Natural killer cell (primary cell): ENCODE measurements around the gene SLC44A5. TPM values are rescaled to one million over a fixed set of nuclear protein-coding genes. Genes with fewer than 3 reads are reported as not detected.
"Not testable (repeated sequence)": the region's sequence is repeated elsewhere in the genome, so short reads cannot be mapped to it uniquely, and the experiment has no call there.

Source experiments
- ATAC-seq, 3 donors: fragments of 150-1000 bp in 2 of 3; fragments of 200-7000 bp in 1 of 3; cut with Tn5 transposase; 1 replicate in 1 of 3; 2 replicates in 2 of 3; pipeline ENCODE4 v1.10.0; 2021; ENCODE audit warnings: mild to moderate bottlenecking in 2 of 3, moderate library complexity in 2 of 3
- DNase-seq, 2 donors: peaks; one replicate each; pipeline versions ENCODE4 v3.0.0 to v3.0.0-alpha.2; 2013 to 2021; ENCODE audit warnings: mixed read lengths in 1 of 2
- H3K27ac ChIP-seq: one replicate; pipeline ENCODE4 v1.5.1; 2013; ENCODE audit warnings: mild to moderate bottlenecking, low read length
- H3K27me3 ChIP-seq: one replicate; pipeline ENCODE4 v1.6.1; 2013; ENCODE audit warnings: low read length; ENCODE audit not compliant: control insufficient read depth, insufficient read depth
- H3K36me3 ChIP-seq: one replicate; pipeline ENCODE4 v1.6.1; 2013; ENCODE audit warnings: low read length; ENCODE audit not compliant: control insufficient read depth, insufficient read depth
- H3K4me1 ChIP-seq: one replicate; pipeline ENCODE4 v1.6.1; 2013; ENCODE audit warnings: low read length; ENCODE audit not compliant: control insufficient read depth, insufficient read depth
- H3K4me3 ChIP-seq: one replicate; pipeline ENCODE4 v1.5.1; 2013; ENCODE audit warnings: low read length
- H3K9me3 ChIP-seq: one replicate; pipeline ENCODE4 v1.6.1; 2013; ENCODE audit warnings: low read length; ENCODE audit not compliant: control insufficient read depth, insufficient read depth
- H3K27ac Mint-ChIP-seq, 2 donors: one replicate each; pipeline ENCODE4 v1.8.0; 2022; ENCODE audit warnings: mild to moderate bottlenecking in 2 of 2, mixed read lengths in 2 of 2, moderate library complexity in 1 of 2
- H3K27me3 Mint-ChIP-seq, 2 donors: one replicate each; pipeline ENCODE4 v1.8.0; 2022; ENCODE audit warnings: low read depth in 2 of 2, mixed read lengths in 2 of 2
- H3K36me3 Mint-ChIP-seq: one replicate; pipeline ENCODE4 v1.8.0; 2022; ENCODE audit warnings: mixed read lengths
- H3K4me1 Mint-ChIP-seq, 2 donors: one replicate each; pipeline ENCODE4 v1.8.0; 2022; ENCODE audit warnings: mixed read lengths in 2 of 2
- H3K4me3 Mint-ChIP-seq: one replicate; pipeline ENCODE4 v1.8.0; 2022; ENCODE audit warnings: mild to moderate bottlenecking, moderate library complexity, mixed read lengths
- H3K9me3 Mint-ChIP-seq, 2 donors: one replicate each; pipeline ENCODE4 v1.8.0; 2022; ENCODE audit warnings: mixed read lengths in 2 of 2
- WGBS: methylation state at CpG from one replicate; pipeline ENCODE4 v1.1.7; 2013; ENCODE audit warnings: missing lambda C conversion rate; ENCODE audit not compliant: insufficient coverage; 5-methylcytosine and 5-hydroxymethylcytosine counted together
- intact Hi-C: fragments of 100-400 bp; cut with micrococcal nuclease; formaldehyde crosslinking; loops from one replicate; pipeline ENCODE4 v1.14.2; 2022
- total RNA-seq, 4 donors: library from RNA; stranded (reverse); fragments of 120-200 nt in 1 of 4; gene quantifications; one replicate each; pipeline versions ENCODE4 v1.2.3 to v1.2.4, GENCODE V29; 2013 to 2022
- TF ChIP-seq, protein P1 (sequence below): fragments of 200-600 bp; IDR thresholded peaks from one replicate; pipeline ENCODE4 v1.8.0; 2022; ENCODE audit warnings: antibody characterized with exemption

Gene SLC44A5
- total RNA-seq, 3 donors from 2014 or later (not counting 1 experiment from before 2014, with no cell fraction given) = 0.15 to 1.2 TPM; not detected in 1

DNA sequence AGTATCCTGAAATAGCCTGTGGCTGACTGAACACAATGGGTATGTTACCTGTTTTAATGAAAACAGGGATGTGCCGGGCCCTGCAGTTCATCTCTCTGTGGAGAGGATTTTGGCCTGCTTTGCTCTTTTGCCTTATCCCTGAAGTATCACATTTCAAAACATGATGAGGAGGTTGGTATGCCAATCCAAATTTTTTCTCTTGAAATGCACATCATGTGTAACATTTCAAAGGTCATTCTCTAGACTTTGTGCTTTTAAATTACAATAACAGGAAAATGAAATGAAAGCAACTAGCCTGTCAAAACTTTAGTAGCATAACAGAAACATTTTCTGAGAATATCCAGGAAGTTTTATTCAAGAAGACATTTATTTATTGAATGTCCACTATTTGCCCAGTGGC, 118.9 kb downstream of the SLC44A5 start:
- Histone ChIP-seq H3K4me1 (no peaks in the 10 kb centered on the region), H3K4me3 (no peak overlapping the region), H3K27ac (no peak overlapping the region), H3K9me3 (no peaks in the 10 kb centered on the region), H3K27me3 (no peaks in the 10 kb centered on the region), H3K36me3 (no peaks in the 10 kb centered on the region)
- Mint-ChIP-seq H3K9me3 (peaks cover 2 to 12% of the 10 kb centered on the region in 2 donors), H3K4me1 (no peaks in the 10 kb centered on the region), H3K4me3 (no peak overlapping the region), H3K27me3 (no peaks in the 10 kb centered on the region), H3K36me3 (no peaks in the 10 kb centered on the region), H3K27ac (no peak overlapping the region)
- TF ChIP-seq, protein P1, sequence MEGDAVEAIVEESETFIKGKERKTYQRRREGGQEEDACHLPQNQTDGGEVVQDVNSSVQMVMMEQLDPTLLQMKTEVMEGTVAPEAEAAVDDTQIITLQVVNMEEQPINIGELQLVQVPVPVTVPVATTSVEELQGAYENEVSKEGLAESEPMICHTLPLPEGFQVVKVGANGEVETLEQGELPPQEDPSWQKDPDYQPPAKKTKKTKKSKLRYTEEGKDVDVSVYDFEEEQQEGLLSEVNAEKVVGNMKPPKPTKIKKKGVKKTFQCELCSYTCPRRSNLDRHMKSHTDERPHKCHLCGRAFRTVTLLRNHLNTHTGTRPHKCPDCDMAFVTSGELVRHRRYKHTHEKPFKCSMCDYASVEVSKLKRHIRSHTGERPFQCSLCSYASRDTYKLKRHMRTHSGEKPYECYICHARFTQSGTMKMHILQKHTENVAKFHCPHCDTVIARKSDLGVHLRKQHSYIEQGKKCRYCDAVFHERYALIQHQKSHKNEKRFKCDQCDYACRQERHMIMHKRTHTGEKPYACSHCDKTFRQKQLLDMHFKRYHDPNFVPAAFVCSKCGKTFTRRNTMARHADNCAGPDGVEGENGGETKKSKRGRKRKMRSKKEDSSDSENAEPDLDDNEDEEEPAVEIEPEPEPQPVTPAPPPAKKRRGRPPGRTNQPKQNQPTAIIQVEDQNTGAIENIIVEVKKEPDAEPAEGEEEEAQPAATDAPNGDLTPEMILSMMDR = no peak
- ATAC-seq (no peak), DNase-seq (no peak)
- WGBS = 93% methylated on average over 1 of the region's 1 CpG
- intact Hi-C loops = no loop called here

- WGBS = 91% methylated on average over 3 of the region's 4 CpGs
- no peak overlapping the region for H3K4me3 Mint-ChIP-seq
These were observed 123.5 kb downstream of the SLC44A5 start for GRCh38 chr1:75487399-75487798.

DNA sequence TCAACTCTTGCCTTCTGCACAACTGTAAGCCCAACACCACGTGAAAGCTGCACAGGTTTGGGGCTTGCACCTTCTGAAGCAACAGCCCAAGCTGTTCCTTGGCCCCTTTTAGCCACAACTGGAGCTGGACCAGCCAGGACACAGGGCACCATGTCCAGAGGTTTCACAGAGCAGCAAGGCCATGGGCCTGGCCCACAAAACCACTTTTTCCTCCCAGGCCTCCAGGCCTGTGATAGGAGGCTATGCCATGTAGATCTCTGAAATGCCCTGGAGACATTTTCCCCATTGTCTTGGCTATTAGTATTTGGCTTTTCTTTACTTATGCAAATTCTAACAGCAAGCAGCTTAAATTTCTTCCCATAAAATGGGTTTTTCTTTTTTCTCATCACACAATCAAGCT, 126.1 kb downstream of the SLC44A5 start:
- H3K27me3 ChIP-seq = no peaks in the 10 kb centered on the region
- peaks cover 5% of the 10 kb centered on the region for H3K9me3 ChIP-seq
- Mint-ChIP-seq H3K36me3 (no peaks in the 10 kb centered on the region), H3K27me3 (no peaks in the 10 kb centered on the region), H3K4me3 (no peak overlapping the region), H3K27ac (no peak overlapping the region), H3K4me1 (no peaks in the 10 kb centered on the region), H3K9me3 (peaks cover 2 to 13% of the 10 kb centered on the region in 2 donors)
- no peak for DNase-seq
- no peak overlapping the region for H3K4me3 ChIP-seq
- H3K36me3 ChIP-seq = no peaks in the 10 kb centered on the region
- intact Hi-C loops = no loop called here
- H3K4me1 ChIP-seq = no peaks in the 10 kb centered on the region
- WGBS = 27% methylated on average over 1 of the region's 1 CpG
- no peak overlapping the region for H3K27ac ChIP-seq
- ATAC-seq = no peak
- TF ChIP-seq, protein P1 = no peak

More at GRCh38 chr1:75487399-75487798, 123.5 kb downstream of the SLC44A5 start:
- no peaks in the 10 kb centered on the region for H3K4me1 ChIP-seq
- Mint-ChIP-seq H3K27me3 (no peaks in the 10 kb centered on the region), H3K27ac (no peak overlapping the region), H3K9me3 (peaks cover 5 to 16% of the 10 kb centered on the region in 2 donors), H3K4me1 (no peaks in the 10 kb centered on the region), H3K36me3 (no peaks in the 10 kb centered on the region)
- intact Hi-C loops = no loop called here
- no peak overlapping the region for H3K27ac ChIP-seq
- no peaks in the 10 kb centered on the region for H3K36me3 ChIP-seq
- TF ChIP-seq, protein P1 = no peak
- no peak overlapping the region for H3K4me3 ChIP-seq
- H3K27me3 ChIP-seq = no peaks in the 10 kb centered on the region
- no peak for ATAC-seq
- DNase-seq = no peak
- peaks cover 5% of the 10 kb centered on the region for H3K9me3 ChIP-seq

GRCh38 chr1:75482951-75483350, 128.0 kb downstream of the SLC44A5 start:
- Mint-ChIP-seq H3K27me3 (no peaks in the 10 kb centered on the region), H3K4me3 (no peak overlapping the region), H3K27ac (no peak overlapping the region), H3K36me3 (no peaks in the 10 kb centered on the region), H3K9me3 (peaks cover 4 to 15% of the 10 kb centered on the region in 2 donors), H3K4me1 (no peaks in the 10 kb centered on the region)
- Histone ChIP-seq H3K4me3 (no peak overlapping the region), H3K9me3 (peaks cover 5% of the 10 kb centered on the region), H3K27ac (no peak overlapping the region), H3K27me3 (no peaks in the 10 kb centered on the region), H3K36me3 (no peaks in the 10 kb centered on the region), H3K4me1 (no peaks in the 10 kb centered on the region)
- DNase-seq = no peak
- intact Hi-C loops = no loop called here
- 15% methylated on average over 2 of the region's 2 CpGs for WGBS
- TF ChIP-seq, protein P1 = no peak
- no peak for ATAC-seq

GRCh38 chr1:75476486-75476885, 134.4 kb downstream of the SLC44A5 start:
- WGBS = 94% methylated on average over 11 of the region's 12 CpGs
- not testable (repeated sequence) for H3K36me3 ChIP-seq, DNase-seq

More at GRCh38 chr1:75476486-75476885, 134.4 kb downstream of the SLC44A5 start:
- H3K4me3 Mint-ChIP-seq, H3K4me1 ChIP-seq, H3K27ac Mint-ChIP-seq, H3K9me3 ChIP-seq, H3K9me3 Mint-ChIP-seq, H3K36me3 Mint-ChIP-seq, H3K27ac ChIP-seq, H3K4me1 Mint-ChIP-seq, H3K27me3 Mint-ChIP-seq, H3K27me3 ChIP-seq, intact Hi-C loops, ATAC-seq, H3K4me3 ChIP-seq: not testable (repeated sequence)
